HG03175 (cell line): Measurements from ENCODE around the gene DNLZ.
"Not testable (repeated sequence)": the region's sequence is repeated elsewhere in the genome, so short reads cannot be mapped to it uniquely, and the experiment has no call there.

Source experiments
- ATAC-seq: cut with Tn5 transposase; IDR thresholded peaks from one replicate; pipeline ENCODE4 v1.9.1; 2021; ENCODE audit warnings: mild to moderate bottlenecking, moderate library complexity; ENCODE audit not compliant: unreplicated experiment

DNLZ gene

DNA sequence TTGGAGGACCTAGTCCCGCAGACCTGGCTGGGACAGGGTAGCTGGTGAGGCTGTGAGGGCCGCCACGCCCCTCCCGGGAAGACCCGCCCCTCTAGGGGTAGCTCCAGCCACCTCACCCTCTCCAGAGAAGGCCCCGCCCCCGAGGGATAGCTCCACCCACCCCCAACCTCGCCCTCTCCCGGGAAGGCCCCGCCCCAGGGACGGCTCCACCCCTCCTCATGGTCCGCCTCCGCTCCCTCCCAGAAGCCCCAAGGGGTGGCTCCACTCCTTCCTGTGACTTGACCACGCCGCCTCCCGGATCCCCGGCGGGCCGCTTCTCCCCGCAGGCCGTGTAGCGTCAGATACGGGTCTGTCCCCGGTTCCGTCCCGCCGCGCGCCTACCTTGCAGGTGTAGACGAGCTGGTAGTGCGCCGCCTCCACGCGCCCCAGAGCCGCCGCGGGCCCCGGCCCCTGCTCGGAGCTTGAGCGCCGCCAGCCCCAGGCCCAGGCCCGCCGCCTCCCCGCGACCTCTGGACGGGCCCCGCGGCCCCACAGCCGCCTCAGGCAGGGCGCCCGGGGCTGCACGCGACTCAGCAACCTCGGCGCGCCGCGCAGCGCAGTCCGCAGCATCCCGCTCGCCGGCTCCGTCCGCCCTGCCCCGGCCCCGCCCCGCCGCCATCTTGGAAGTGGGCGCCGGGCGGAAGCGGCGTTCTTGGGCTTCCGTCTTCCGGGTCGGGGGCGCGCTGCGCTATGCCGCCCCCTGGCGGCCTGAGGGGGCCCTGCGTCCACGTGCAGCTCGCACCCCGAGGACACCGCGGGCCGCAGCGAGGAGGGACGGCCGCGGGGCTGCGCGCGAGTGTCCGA, at the start of gene DNLZ:
DNLZ (minus strand) TSS at position 639 of the 843 bp plus-strand sequence; CDS start at position 609, 30 bp downstream.
- peak; percentile 67 for ATAC-seq

DNA sequence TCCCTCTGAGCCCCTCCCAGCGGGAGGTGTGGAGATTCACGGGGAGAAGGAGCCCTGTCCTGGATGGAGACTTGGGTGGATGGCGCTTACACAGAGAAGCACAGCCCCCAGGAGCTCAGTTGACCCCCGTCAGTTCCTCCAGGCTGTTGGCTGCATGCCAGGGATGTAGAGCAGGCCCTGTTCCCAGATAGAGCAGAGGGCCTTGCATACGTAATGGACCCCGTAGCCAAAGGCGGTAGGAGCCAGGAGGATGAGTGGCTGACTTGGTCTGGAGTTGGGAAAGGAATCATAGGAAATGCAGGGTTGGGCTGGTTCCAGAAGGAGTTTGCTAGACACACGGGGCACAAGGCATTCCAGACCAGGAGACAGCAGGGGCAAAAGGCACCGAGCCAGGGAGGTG, 49.4 kb upstream of the DNLZ start:
- ATAC-seq, result no peak

DNA sequence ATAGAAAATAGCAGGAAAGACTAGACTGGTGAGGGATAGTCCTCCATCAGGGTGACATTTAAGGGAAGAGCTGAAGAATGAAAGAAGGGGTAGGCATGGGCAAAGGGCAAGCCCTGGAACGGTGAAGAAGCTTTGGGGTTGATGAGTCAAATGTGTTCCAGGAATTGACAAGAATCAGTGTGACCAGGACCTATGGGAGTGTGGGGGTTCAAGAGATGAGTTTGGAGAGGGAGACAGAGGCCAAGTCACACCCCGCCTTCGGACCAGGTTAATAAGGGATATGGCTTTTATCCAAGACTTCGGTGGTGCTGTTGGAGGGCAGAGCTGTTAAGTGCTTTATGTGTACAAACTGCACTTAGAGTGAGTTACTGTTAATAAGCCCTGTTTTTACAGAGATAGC, 47.8 kb upstream of the DNLZ start:
- ATAC-seq, result no peak

DNA sequence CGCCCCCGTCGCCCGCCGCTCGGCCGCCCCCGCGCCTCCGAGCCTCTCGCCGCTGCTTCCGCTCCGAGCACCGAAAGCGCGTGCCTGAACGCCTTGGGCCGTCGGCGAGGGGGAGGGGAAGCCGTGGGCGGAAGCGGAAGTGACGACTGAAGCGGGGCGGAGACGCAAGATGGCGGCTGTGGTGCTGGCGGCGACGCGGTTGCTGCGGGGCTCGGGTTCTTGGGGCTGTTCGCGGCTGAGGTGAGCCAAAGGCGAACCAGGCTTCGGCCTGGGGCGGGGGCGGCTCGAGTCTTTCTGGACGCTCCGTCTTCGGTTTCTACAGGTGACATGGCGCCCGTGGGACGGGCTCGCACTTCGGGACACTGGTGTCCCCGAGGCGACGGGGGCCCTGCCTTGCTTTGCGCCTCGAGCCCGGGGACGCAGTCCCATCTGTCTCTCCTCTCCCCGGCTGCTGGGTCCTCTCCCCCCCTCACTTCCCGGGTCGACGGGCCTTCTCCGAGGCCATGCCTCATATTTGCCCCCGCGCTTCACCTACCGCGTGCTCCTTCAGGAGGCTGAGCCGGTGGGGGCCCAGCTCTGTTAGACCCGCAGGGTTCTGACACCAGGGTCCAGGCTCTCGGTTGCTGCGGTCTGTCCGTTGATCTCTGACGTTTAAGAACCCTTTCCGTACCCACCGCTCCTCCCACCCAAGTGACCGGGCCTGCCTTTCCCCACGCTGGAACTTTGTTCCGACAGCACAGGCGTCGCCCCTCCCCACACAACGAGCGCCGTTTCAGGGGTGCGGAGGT, 47.1 kb upstream of the DNLZ start, which contains the start of the genes ENTR1 and PMPCA:
ENTR1 (minus strand) TSS at position 115 of the 788 bp plus-strand sequence. CDS start 217 bp downstream, outside the sequence.
PMPCA (plus strand) TSS at position 159 of the 788 bp plus-strand sequence; CDS start at position 170, 11 bp downstream.
- peak; percentile 91 for ATAC-seq

DNA sequence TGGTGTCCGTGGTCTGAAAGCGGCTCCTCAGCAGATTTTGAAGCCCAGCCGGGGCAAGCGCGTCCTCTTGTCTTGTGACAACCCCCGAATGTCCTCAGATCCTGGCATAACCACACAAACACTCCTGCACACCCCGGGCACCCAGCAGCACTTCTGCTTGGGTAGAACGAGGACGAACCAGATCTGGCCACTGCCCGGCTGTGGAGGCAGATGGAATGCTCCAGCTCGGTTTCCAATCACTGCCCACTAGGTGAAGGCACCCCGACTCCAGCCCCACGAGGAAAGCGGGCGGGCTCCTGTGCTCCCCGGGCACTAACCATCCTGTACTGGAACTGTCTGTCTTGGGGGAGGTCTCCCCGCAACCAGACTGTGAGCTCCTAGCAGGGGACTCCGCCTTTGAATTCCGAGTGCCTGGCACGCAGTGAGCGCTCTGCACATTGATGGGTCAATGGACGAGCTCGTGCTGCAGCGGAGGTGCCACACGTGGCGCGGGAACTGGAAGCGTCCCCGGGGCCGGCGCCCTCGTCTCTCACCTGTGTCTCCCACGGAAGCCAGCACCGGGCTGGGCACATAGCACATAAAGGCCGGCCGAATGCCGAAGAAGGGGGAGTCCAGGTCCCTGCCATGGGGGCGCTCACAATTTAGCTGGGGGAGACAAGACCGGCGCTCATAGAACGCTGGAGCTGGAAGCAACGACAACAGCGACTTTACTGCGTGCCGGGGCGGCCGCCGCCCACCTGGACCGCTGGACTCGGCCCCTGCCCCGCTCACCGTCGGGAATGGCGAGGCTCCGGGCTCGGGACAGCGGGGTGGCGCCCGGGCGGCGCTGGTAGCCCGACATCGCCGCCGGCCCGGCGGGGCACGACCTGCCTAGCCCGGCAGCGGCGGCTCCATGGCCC, 46.3 kb upstream of the DNLZ start:
- peak; percentile 20 for ATAC-seq

DNA sequence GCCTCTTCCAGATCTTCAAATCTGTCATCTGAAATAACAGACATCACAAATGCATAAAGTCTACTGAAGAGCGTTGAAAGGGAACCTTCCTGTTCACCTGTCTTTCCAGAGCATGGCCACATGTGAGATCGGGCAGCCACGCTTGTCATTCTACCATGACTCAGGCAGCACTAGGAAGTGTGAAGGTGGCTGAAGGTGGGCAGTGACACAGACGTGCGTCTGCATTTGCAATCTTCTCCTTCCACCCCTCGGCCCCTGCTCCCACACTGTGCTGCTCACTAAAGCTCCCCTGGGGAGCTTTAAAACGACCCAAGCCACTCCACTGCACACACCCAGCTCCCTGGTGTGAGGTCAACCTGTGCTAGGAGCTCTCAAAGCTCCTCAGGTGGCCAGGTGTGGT, 44.4 kb upstream of the DNLZ start:
- ATAC-seq, result no peak

DNA sequence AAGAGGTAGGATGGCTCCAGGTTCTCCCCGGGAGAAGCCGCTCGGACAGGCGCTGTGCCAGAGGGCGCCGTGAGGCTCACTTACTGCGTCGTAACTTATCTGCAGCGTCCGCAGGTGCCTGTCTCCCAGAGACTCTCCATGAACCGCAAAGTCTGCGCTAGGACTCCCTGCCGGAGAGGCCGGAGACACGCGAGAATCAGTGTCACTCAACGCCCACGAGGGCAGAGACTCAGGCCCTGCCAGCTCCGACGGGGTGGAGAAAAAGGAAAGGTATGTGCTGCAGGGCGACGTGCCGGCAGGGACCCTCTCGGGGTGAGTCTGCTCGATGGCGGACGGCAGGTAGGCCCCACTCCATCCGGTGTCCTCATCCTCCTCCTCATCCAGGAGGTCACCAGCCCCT, 43.5 kb upstream of the DNLZ start:
- ATAC-seq, result not testable (repeated sequence)

DNA sequence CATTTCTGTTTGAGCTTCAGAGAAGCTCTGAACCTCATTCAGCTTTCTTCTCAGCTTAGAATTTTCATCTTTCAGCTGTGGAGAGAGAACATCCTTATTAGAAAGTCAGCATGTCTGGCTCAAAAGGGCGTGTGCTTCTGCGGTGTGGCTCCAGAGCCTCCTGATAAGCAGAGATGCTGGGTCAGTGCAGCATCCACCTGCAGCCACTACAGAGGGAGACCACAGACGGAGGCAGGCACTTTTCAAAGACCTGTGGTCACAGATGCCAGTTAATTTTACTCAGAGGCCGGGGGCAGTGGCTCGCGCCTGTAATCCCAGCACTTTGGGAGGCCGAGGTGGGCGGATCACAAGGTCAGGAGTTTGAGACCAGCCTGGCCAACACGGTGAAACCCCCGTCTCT, 42.4 kb upstream of the DNLZ start:
- ATAC-seq, result not testable (repeated sequence)

DNA sequence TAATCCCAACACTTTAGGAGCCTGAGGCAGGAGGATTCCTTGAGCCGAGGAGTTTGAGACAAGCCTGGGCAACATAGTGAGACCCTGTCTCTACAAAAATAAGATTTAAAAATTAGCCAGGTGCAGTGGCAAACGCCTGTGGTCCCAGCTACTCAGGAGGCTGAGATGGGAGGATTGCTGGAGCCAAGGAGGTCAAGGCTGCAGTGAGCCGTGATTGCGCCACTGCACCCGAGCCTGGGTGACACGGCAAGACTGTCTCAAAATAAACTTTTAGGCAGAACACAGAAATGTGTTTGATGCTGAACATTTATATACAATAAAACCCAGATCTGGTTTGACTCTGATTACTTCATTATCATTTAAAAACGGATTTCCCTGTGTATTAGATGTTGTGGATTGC, 41.9 kb upstream of the DNLZ start:
- no peak for ATAC-seq

DNA sequence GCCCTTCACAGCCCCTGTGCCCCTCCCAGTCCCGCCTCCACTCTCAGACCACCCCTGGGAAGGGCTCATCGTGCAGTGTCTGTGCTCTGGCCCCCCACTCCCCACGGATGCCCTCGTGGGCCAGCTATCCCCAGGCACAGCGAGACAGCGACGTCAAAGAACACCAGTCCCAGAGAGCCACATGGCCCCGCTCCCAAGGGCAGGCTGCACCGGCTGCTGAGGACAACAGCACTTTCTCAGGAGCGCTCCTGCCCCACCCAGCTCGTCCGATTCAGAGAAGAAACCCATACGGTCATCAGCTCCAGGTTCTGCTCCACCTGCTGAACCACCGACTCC, 41.2 kb upstream of the DNLZ start:
- ATAC-seq, result no peak

DNA sequence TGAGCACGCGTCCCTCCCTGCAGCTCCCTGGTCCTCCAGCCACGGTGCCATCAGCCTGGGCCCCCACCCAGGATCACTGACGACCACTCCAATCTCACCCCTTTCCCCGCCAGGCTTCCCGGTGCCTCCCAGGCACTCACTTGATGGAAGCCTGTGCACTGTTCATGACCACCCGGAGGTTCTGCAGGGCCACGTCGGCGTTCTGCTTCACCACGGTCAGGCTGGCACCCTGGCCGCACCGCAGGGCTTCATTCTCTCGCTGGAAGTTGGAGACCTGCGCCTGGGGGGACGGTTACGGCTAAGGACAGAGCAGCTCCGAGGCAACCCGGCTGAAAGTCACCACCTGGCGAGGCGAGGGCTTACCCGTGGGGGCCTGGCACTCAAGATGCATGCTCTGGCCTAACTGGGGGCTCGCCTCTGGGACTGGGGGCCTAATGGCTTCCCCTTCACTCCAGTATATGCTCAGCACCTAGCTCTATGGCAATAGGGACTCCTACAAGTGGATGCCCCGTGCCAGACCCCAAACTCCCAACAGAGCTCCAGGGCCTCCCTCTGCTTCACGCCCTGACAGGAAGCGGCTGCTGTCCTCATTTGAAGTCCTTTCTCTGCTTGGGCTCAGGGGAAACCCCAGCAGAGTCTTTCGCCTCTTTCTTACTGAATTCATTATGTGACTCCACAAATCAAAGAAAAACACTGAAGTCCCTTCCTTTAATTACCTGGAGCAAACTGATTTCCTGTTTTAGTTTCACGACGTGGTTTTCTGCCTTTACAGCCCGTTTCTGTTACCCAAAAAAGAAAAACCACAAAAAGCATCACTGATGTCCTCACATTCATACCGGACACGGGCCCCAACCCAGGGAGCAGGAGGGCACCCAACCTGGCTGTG, 40.6 kb upstream of the DNLZ start:
- no peak for ATAC-seq

DNA sequence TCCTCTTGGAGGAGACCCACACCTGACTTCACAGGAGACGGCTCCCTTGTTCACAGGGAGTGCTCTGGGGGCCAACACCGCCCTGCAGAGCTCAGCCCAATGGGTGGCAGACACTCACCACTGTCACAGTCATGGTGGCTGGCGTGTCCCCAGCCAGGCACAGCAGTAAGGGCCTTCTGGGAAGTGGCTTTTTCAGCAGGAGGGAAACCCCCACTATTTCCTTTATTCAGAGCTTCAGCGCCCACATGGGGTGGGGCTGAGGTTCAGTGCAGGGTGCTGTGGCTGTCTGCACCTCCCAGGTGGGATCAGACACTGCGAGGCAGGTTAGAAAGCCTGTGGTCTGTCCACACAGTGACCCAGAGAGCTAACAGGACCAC, 40.0 kb upstream of the DNLZ start:
- ATAC-seq, result no peak

DNA sequence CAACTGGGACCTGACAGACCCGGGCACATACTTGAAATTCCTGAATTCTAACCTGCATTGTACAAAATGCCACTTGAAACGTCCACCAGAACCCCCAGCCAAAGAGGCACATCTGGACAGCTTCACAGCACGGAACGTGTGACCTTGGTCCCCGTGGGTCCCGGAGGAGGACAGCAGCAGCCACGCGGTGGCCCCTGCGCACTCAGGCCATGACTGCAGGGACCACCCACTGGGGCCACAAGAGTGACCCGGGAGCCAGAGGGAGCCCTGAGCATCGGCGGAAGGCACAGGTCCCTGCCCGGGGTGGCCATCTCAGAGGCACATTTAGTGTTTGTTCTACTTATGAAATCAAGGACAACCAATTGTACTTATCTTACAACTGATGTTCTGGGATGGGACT, 38.5 kb upstream of the DNLZ start:
- no peak for ATAC-seq

DNA sequence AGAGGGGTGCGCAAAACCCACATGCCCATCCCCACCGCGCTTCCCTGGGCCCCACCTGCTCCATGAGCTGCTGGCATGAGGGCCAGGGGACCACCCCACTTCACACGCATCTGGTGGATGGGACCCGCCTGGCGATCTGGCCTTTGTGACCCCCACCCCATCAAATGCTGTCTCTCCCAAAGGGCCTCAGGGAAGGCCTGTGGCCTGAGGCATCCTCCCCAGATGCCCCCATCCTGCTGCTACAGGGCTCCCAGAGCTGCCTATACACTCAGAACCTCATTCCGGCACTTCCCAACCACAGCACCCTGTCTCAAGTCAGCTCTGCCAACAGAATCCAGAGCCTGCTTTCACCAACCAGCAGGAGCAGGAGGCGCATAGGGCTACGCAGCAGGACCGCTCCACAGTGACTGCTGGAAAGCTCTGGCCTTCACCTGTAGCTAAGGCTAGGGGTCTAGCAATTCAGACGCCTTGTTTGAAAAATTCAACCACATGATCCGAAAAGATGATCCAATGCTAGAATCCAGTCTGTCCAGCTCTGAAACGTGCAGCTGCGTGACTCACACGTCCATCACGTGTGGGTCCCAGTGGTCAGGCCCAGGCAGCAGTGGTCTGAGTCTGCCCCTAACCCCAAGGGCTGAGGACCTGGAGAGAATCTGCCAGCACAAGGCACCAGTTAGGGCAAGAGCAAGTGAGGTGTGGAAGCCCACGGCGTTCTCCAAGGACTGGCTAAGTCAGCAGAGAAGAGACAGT, 37.8 kb upstream of the DNLZ start:
- ATAC-seq, result no peak

DNA sequence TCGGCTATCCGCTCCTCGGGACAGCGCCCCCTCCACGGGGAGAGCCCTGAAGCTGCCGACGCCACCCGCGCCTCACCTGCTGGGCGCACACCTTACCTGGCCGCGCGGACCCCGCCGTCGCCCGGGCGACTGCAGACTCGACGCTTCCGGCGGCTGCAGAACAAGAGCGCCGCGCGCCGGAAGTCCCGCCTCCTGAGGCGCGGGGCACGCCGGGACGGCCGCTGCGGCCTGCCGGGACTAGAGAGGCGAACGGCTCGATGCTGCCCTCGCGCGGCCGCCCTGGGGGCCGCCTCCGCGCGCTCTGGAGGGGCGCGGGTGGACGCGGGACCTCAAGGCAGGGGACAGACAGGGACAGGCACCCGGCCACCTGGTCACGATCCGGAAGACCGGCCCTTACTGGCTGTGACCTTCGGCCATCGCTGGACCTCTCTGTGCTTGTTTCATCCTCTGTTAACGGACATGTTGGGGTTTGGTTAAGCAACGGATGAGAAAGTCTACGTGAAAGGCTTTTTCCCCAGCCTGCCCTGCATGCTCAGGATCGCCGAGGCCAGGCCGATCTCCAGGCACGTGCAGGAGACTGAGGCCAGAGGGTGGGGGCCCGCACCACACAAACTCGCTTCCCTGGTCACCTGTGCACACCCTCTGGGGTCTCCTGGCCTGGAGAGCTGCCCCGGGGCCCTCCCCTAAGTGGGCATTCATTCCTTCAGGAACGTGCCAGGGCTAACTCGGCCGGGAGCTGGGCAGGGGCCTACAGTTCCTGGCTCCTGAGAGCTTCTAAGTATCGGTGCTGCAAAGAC, 36.7 kb upstream of the DNLZ start, which contains the start of gene SNAPC4:
SNAPC4 (minus strand) TSS at position 133 of the 797 bp plus-strand sequence. CDS start 1,742 bp downstream, outside the sequence.
- peak; percentile 79 for ATAC-seq

DNA sequence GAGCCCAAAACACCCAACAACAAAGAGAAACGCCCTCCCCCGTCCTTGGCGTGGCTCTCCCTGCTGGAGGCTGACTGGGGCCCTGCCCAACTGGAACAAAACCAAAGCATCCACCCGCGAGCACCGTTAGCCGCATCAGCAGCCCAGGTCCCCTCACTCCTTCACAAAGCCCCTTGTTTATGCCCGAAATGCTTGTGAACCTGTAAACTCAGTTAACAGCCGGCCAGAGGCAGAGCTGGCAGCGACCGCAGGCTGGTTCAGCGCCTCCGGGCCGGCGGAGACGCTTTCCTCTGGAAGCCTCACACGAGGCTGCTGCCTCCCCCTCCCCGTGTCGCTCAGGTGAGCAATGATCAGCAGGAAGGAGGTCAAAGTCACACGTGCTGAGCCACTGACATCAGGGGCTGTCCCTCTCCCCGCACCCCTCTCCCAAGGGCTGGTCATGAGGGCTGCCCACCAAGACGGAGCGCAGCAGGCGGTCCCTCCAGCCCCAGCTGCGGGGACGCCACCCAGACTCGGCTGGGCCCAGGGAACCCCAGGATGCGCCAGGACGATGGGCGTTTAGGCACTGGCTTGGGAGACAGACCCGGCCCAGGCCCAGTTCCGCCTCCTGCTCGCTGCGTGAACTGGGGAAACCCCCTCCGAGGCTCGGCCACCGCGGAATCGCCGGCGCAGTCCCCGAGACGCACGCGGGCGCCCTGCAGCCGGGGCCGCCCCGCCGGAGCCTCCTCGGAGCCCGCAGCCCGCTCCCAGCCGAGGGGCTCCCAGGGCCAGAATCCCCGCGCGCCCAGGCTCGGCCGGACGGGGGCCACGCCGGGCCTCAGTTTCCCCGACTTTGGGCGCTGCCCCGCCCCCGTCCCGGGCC, 35.9 kb upstream of the DNLZ start:
- ATAC-seq, result no peak

DNA sequence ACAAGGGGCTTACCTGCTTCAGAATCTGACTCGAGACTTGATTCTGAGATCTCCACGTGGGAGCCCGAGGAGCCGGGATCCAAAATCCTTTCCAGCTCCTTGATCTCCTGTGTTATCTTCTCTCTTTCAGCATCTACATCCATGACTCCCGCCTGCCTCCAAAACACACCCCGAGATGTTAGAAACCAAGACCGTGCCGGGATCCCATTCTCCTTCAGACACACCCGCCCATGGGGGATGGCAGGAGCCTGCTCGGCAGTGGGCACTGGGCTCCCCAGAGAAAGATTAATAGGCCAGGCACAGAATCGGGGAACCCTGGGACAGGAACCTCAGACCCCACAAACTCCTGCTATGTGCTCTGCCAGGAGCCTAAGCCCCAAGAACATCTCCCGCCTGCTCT, 34.7 kb upstream of the DNLZ start:
- ATAC-seq, result no peak
